GM21723 (cell line): ENCODE measurements around the gene EFCC1.

Experiments used
- ATAC-seq: cut with Tn5 transposase; IDR thresholded peaks from one replicate; pipeline ENCODE4 v1.9.1; 2021; ENCODE audit warnings: mild to moderate bottlenecking, moderate library complexity; ENCODE audit not compliant: unreplicated experiment

Gene EFCC1

GRCh38 chr3:129014148-129014547 is 13.0 kb downstream of the EFCC1 start:
- no peak for ATAC-seq

- ATAC-seq: no peak
Measured at GRCh38 chr3:129014793-129015345, 13.8 kb downstream of the EFCC1 start.

GRCh38 chr3:129015388-129016105 is 14.4 kb downstream of the EFCC1 start:
- no peak for ATAC-seq

GRCh38 chr3:129016356-129016719 is 15.2 kb downstream of the EFCC1 start:
- ATAC-seq: no peak

GRCh38 chr3:129016720-129017483 is 15.8 kb downstream of the EFCC1 start:
- peak; percentile 78 for ATAC-seq

GRCh38 chr3:129017484-129017899 is 16.4 kb downstream of the EFCC1 start:
- peak; percentile 2 for ATAC-seq

- no peak for ATAC-seq
Measured at GRCh38 chr3:129018271-129018670, 17.2 kb downstream of the EFCC1 start.

- ATAC-seq: no peak
Measured at GRCh38 chr3:129018751-129019150, 17.6 kb downstream of the EFCC1 start.

- ATAC-seq: no peak
Measured at GRCh38 chr3:129019266-129019665, 18.2 kb downstream of the EFCC1 start.

- no peak for ATAC-seq
Measured at GRCh38 chr3:129020691-129021090, 19.6 kb downstream of the EFCC1 start.

- ATAC-seq: no peak
Measured at GRCh38 chr3:129021140-129021551, 20.0 kb downstream of the EFCC1 start.

GRCh38 chr3:129022114-129023007 is 21.3 kb downstream of the EFCC1 start:
- no peak for ATAC-seq

- ATAC-seq: no peak
Measured at GRCh38 chr3:129023008-129023358, 21.9 kb downstream of the EFCC1 start.

GRCh38 chr3:129023909-129024308 is 22.8 kb downstream of the EFCC1 start:
- ATAC-seq: no peak

GRCh38 chr3:129025108-129025507 is 24.0 kb downstream of the EFCC1 start:
- no peak for ATAC-seq

- ATAC-seq: no peak
Measured at GRCh38 chr3:129025691-129026435, 24.8 kb downstream of the EFCC1 start.

- peak; percentile 99 for ATAC-seq
Measured at GRCh38 chr3:129026728-129027543, 25.8 kb downstream of the EFCC1 start.

GRCh38 chr3:129027544-129027880 is 26.4 kb downstream of the EFCC1 start:
- no peak for ATAC-seq

- ATAC-seq: no peak
Measured at GRCh38 chr3:129028866-129029265, 27.8 kb downstream of the EFCC1 start.

GRCh38 chr3:129030611-129031010 is 29.5 kb downstream of the EFCC1 start:
- no peak for ATAC-seq
